Karpas-422 (cell line): ENCODE data around the gene TTLL11. TPM values are rescaled to one million over a fixed set of nuclear protein-coding genes. Genes with fewer than 3 reads are reported as not detected.
"Not testable (repeated sequence)": the region's sequence is repeated elsewhere in the genome, so short reads cannot be mapped to it uniquely, and the experiment has no call there.

ENCODE experiments used
- DNase-seq: peaks from one replicate; pipeline ENCODE4 v3.0.0-alpha.2; 2015
- H2AFZ ChIP-seq: fragments of 200-600 bp; sonication (generic); 2 replicates; pipeline ENCODE4 v1.6.1; 2014; ENCODE audit warnings: antibody characterized with exemption, low read length, mixed read lengths
- H3K27ac ChIP-seq: fragments of 200-600 bp; sonication (generic); 2 replicates; pipeline ENCODE4 v1.5.1; 2014; ENCODE audit warnings: mild to moderate bottlenecking, low read length, moderate library complexity
- H3K27me3 ChIP-seq: fragments of 200-600 bp; sonication (generic); 2 replicates; pipeline ENCODE4 v1.6.1; 2014; ENCODE audit warnings: low read length, mixed read lengths
- H3K36me3 ChIP-seq: fragments of 200-600 bp; sonication (generic); 2 replicates; pipeline ENCODE4 v1.6.1; 2014; ENCODE audit warnings: low read length, mixed read lengths; ENCODE audit not compliant: insufficient read depth
- H3K4me1 ChIP-seq: fragments of 200-600 bp; sonication (generic); 2 replicates; pipeline ENCODE4 v1.6.1; 2014; ENCODE audit warnings: mild to moderate bottlenecking, low read length, mixed read lengths
- H3K4me2 ChIP-seq: fragments of 200-600 bp; sonication (generic); 2 replicates; pipeline ENCODE4 v1.6.1; 2014; ENCODE audit warnings: low read length, low read depth, mild to moderate bottlenecking; ENCODE audit not compliant: poor library complexity, severe bottlenecking
- H3K4me3 ChIP-seq: fragments of 200-600 bp; sonication (generic); 2 replicates; pipeline ENCODE4 v1.5.1; 2014; ENCODE audit warnings: mild to moderate bottlenecking, antibody characterized with exemption, low read length, mixed read lengths
- H3K79me2 ChIP-seq: fragments of 200-600 bp; sonication (generic); 2 replicates; pipeline ENCODE4 v1.6.1; 2014; ENCODE audit warnings: mild to moderate bottlenecking, low read length, mixed read lengths
- H3K9ac ChIP-seq: fragments of 200-600 bp; sonication (generic); 2 replicates; pipeline ENCODE4 v1.6.0; 2014; ENCODE audit warnings: low read length
- H3K9me2 ChIP-seq: fragments of 200-600 bp; sonication (generic), shearing (Covaris generic); replicated peaks from 2 replicates; pipeline ENCODE4 v1.6.0; 2014; ENCODE audit warnings: mild to moderate bottlenecking, low read length, moderate library complexity; ENCODE audit not compliant: insufficient read depth
- H3K9me3 ChIP-seq: fragments of 300-700, 200-600 bp; sonication (generic); 2 replicates; pipeline ENCODE4 v1.6.1; 2014; ENCODE audit warnings: low read length, mixed read lengths
- H4K20me1 ChIP-seq: fragments of 200-600 bp; sonication (generic); 2 replicates; pipeline ENCODE4 v1.6.1; 2014; ENCODE audit warnings: mild to moderate bottlenecking, antibody characterized with exemption, low read length, low read depth; ENCODE audit not compliant: insufficient read depth
- total RNA-seq: library from RNA; depleted of rRNA; stranded (reverse); fragments of >200 nt; shearing (Covaris generic); gene quantifications from 2 replicates; pipeline ENCODE4 v1.2.3, GENCODE V29; 2014; ENCODE audit warnings: low replicate concordance

TTLL11 gene
- total RNA-seq, 1 experiment from 2014 or later = 2.5 TPM

DNA sequence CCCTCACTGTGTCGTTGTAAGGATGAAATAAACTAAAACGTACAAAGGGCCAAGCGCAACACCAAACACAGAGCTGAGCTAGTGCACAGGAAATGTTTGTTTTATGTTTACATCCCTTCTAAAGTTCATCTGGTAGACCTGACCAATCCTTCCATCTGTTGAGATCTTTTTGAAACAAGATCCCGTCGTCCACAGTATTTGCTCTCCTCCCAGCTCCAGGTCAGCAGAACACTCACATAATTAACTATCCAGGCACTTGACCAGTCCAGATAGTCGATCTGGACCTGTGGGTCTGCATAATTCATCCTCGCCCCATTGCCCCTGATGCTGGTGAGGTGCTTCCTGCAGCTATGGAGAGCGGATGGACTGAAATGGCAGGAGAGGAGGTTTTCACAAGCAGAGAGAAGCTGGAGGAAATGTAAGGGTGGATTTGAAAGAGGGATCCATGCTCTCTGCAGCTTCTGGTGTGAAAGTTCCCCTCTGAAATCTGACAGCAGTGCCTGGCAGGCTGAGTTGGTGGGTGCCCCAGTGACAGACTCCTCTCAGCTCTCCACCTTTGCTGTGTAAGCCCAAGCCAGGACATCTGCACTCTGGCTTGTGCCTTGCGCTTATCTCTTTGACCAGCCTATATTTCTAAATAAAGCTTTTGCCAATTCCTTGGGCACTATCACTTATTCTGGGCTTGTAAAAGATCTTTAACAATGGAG, 102.4 kb downstream of the TTLL11 start:
- Histone ChIP-seq H3K9me3 (no peaks in the 10 kb centered on the region), H3K4me2 (no peak overlapping the region), H3K27me3 (no peaks in the 10 kb centered on the region), H3K36me3 (no peaks in the 10 kb centered on the region), H3K79me2 (no peaks in the 10 kb centered on the region), H3K9me2 (no peaks in the 10 kb centered on the region), H3K4me3 (no peak overlapping the region), H3K9ac (no peak overlapping the region), H3K4me1 (peaks cover 30% of the 10 kb centered on the region), H2AFZ (no peak overlapping the region), H3K27ac (no peak overlapping the region), H4K20me1 (no peaks in the 10 kb centered on the region)
- no peak for DNase-seq

- DNase-seq = no peak
- H3K9me3 ChIP-seq = no peaks in the 10 kb centered on the region
- H3K4me3 ChIP-seq = no peak overlapping the region
- no peaks in the 10 kb centered on the region for H4K20me1 ChIP-seq
- H2AFZ ChIP-seq = no peak overlapping the region
- H3K4me1 ChIP-seq = peaks cover 30% of the 10 kb centered on the region
- H3K9ac ChIP-seq = no peak overlapping the region
- H3K4me2 ChIP-seq = no peak overlapping the region
- H3K27ac ChIP-seq = no peak overlapping the region
- no peaks in the 10 kb centered on the region for H3K36me3 ChIP-seq
- no peaks in the 10 kb centered on the region for H3K27me3 ChIP-seq
- H3K79me2 ChIP-seq = no peaks in the 10 kb centered on the region
- no peaks in the 10 kb centered on the region for H3K9me2 ChIP-seq
Observed at GRCh38 chr9:121989010-121989409, 104.1 kb downstream of the TTLL11 start.

- no peak for DNase-seq
- Histone ChIP-seq H3K4me1 (peaks cover 28% of the 10 kb centered on the region), H3K79me2 (no peaks in the 10 kb centered on the region), H3K9me2 (no peaks in the 10 kb centered on the region), H3K27ac (no peak overlapping the region), H3K9ac (no peak overlapping the region), H4K20me1 (no peaks in the 10 kb centered on the region), H3K9me3 (no peaks in the 10 kb centered on the region), H3K4me2 (no peak overlapping the region), H3K36me3 (no peaks in the 10 kb centered on the region), H3K27me3 (no peaks in the 10 kb centered on the region), H2AFZ (no peak overlapping the region), H3K4me3 (no peak overlapping the region)
Observed at GRCh38 chr9:121987314-121987713, 105.8 kb downstream of the TTLL11 start.

GRCh38 chr9:121985792-121986494, 107.2 kb downstream of the TTLL11 start:
- H3K79me2 ChIP-seq = no peaks in the 10 kb centered on the region
- H3K9me3 ChIP-seq = no peaks in the 10 kb centered on the region
- H3K4me2 ChIP-seq = no peak overlapping the region
- no peak overlapping the region for H3K27ac ChIP-seq
- no peaks in the 10 kb centered on the region for H3K36me3 ChIP-seq
- no peak overlapping the region for H3K9ac ChIP-seq
- H4K20me1 ChIP-seq = no peaks in the 10 kb centered on the region
- H3K9me2 ChIP-seq = no peaks in the 10 kb centered on the region
- no peak overlapping the region for H3K4me3 ChIP-seq
- peaks cover 20% of the 10 kb centered on the region for H3K4me1 ChIP-seq
- no peak overlapping the region for H2AFZ ChIP-seq
- DNase-seq = no peak
- H3K27me3 ChIP-seq = no peaks in the 10 kb centered on the region

- H3K4me1 ChIP-seq = peaks cover 20% of the 10 kb centered on the region
- H3K4me3 ChIP-seq = no peak overlapping the region
- no peak overlapping the region for H3K9ac ChIP-seq
- no peak overlapping the region for H3K27ac ChIP-seq
- H3K4me2 ChIP-seq = no peak overlapping the region
- H3K27me3 ChIP-seq = no peaks in the 10 kb centered on the region
- H4K20me1 ChIP-seq = no peaks in the 10 kb centered on the region
- no peaks in the 10 kb centered on the region for H3K9me2 ChIP-seq
- no peak overlapping the region for H2AFZ ChIP-seq
- H3K36me3 ChIP-seq = no peaks in the 10 kb centered on the region
- H3K79me2 ChIP-seq = no peaks in the 10 kb centered on the region
- DNase-seq = no peak
- H3K9me3 ChIP-seq = no peaks in the 10 kb centered on the region
Observed at GRCh38 chr9:121984726-121985402, 108.2 kb downstream of the TTLL11 start.

GRCh38 chr9:121983736-121984135, 109.4 kb downstream of the TTLL11 start:
- Histone ChIP-seq H4K20me1 (no peaks in the 10 kb centered on the region), H3K27me3 (no peaks in the 10 kb centered on the region), H3K4me1 (peaks cover 21% of the 10 kb centered on the region), H3K4me2 (no peak overlapping the region), H3K36me3 (no peaks in the 10 kb centered on the region), H3K9me2 (no peaks in the 10 kb centered on the region), H3K79me2 (no peaks in the 10 kb centered on the region), H2AFZ (no peak overlapping the region), H3K27ac (no peak overlapping the region), H3K9me3 (no peaks in the 10 kb centered on the region), H3K9ac (no peak overlapping the region), H3K4me3 (no peak overlapping the region)
- no peak for DNase-seq

GRCh38 chr9:121981118-121981883, 111.8 kb downstream of the TTLL11 start:
- no peak overlapping the region for H3K27ac ChIP-seq
- H3K9me3 ChIP-seq = no peaks in the 10 kb centered on the region
- H4K20me1 ChIP-seq = no peaks in the 10 kb centered on the region
- H3K36me3 ChIP-seq = no peaks in the 10 kb centered on the region
- H3K27me3 ChIP-seq = no peaks in the 10 kb centered on the region
- no peaks in the 10 kb centered on the region for H3K9me2 ChIP-seq
- H3K4me3 ChIP-seq = no peak overlapping the region
- H3K4me2 ChIP-seq = no peak overlapping the region
- no peaks in the 10 kb centered on the region for H3K79me2 ChIP-seq
- no peak for DNase-seq
- no peak overlapping the region for H3K9ac ChIP-seq
- H2AFZ ChIP-seq = no peak overlapping the region
- peaks cover 12% of the 10 kb centered on the region for H3K4me1 ChIP-seq

DNA sequence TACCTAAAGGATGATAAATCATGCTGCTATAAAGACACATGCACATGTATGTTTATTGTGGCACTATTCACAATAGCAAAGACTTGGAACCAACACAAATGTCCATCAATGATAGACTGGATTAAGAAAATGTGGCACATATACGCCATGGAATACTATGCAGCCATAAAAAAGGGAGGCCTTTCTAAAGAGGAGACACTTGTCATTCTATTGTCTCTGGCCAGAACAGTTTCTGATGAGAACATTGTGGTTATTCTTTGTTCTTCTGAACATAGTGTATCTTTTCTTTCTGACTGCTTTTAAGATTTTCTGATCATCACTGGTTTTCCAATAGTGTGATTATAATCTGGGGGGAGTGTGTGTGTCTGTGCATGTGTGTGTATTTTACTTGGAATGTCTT, 112.4 kb downstream of the TTLL11 start:
- H4K20me1 ChIP-seq, H3K9me3 ChIP-seq, H3K27me3 ChIP-seq, H3K27ac ChIP-seq, H3K79me2 ChIP-seq, H3K4me3 ChIP-seq, H3K36me3 ChIP-seq, H2AFZ ChIP-seq, H3K9me2 ChIP-seq, H3K9ac ChIP-seq, H3K4me2 ChIP-seq, DNase-seq: not testable (repeated sequence)
- H3K4me1 ChIP-seq = peaks cover 10% of the 10 kb centered on the region
